HepG2 (cell line): ENCODE results near the gene C1RL. TPM values are rescaled to one million over a fixed set of nuclear protein-coding genes. Genes with fewer than 3 reads are reported as not detected.

Source experiments
- ARNT2 ChIP-seq: sonication (generic); formaldehyde crosslinking; IDR thresholded peaks from 2 replicates; pipeline ENCODE4 v1.8.0; 2022; ENCODE audit warnings: mild to moderate bottlenecking, low read depth, missing genetic modification reagents, moderate library complexity
- BRD4 ChIP-seq: sonication (generic); formaldehyde crosslinking; IDR thresholded peaks from 2 replicates; pipeline ENCODE4 v1.4.0; 2020; ENCODE audit warnings: missing genetic modification reagents
- CC2D1A ChIP-seq: sonication (generic); formaldehyde crosslinking; IDR thresholded peaks from 2 replicates; pipeline ENCODE4 v1.8.1; 2023; ENCODE audit warnings: mild to moderate bottlenecking, missing genetic modification reagents
- E2F2 ChIP-seq: sonication (generic); formaldehyde crosslinking; IDR thresholded peaks from 2 replicates; pipeline ENCODE4 v1.4.0; 2020; ENCODE audit warnings: missing genetic modification reagents, borderline replicate concordance
- EEA1 ChIP-seq: sonication (generic); formaldehyde crosslinking; IDR thresholded peaks from 2 replicates; pipeline ENCODE4 v1.5.1; 2020; ENCODE audit warnings: mild to moderate bottlenecking, missing genetic modification reagents, borderline replicate concordance
- ETS1 ChIP-seq: sonication (generic); formaldehyde crosslinking; IDR thresholded peaks from 2 replicates; pipeline ENCODE4 v1.4.0; 2020; ENCODE audit warnings: missing genetic modification reagents
- IKZF5 ChIP-seq: IDR thresholded peaks from 2 replicates; pipeline ENCODE4 v1.6.1; 2018; ENCODE audit warnings: missing genetic modification reagents, mild to moderate bottlenecking, missing compliant biosample characterization
- KMT2B ChIP-seq: IDR thresholded peaks from 2 replicates; pipeline ENCODE4 v1.6.1; 2016; ENCODE audit warnings: missing genetic modification reagents, missing compliant biosample characterization
- MTA1 ChIP-seq: sonication (generic); formaldehyde crosslinking; IDR thresholded peaks from 2 replicates; pipeline ENCODE4 v1.4.0; 2020; ENCODE audit warnings: missing genetic modification reagents, mild to moderate bottlenecking, borderline replicate concordance
- MXD4 ChIP-seq: IDR thresholded peaks from 2 replicates; pipeline ENCODE4 v1.6.1; 2016; ENCODE audit warnings: mild to moderate bottlenecking, missing biosample characterization, missing genetic modification reagents
- NONO ChIP-seq, 2 experiments: fragments of 450-650 bp in 1 of 2; sonication (generic) in 1 of 2; formaldehyde crosslinking in 1 of 2; IDR thresholded peaks in 1 of 2; conservative IDR thresholded peaks in 1 of 2; 2 replicates each; pipeline versions ENCODE4 v1.6.1 to v1.8.0; 2017 to 2022; ENCODE audit warnings: mild to moderate bottlenecking in 1 of 2, missing genetic modification reagents in 1 of 2, moderate library complexity in 1 of 2
- POLR2A ChIP-seq, 2 experiments: IDR thresholded peaks; 2 replicates each; pipeline ENCODE4 v1.6.1; 2011; ENCODE audit warnings: low read depth in 2 of 2, low read length in 2 of 2, mild to moderate bottlenecking in 1 of 2, moderate library complexity in 1 of 2; ENCODE audit not compliant: insufficient read depth in 1 of 2
- SIN3A ChIP-seq: IDR thresholded peaks from 2 replicates; pipeline ENCODE4 v1.6.1; 2011; ENCODE audit warnings: low read depth, mild to moderate bottlenecking, control low read depth, low read length, borderline replicate concordance
- SOX6 ChIP-seq, 2 experiments: fragments of 450-650 bp in 1 of 2; sonication (generic) in 1 of 2; formaldehyde crosslinking in 1 of 2; IDR thresholded peaks; 2 replicates each; pipeline versions ENCODE4 v1.4.0 to v1.6.1; 2017 to 2020; ENCODE audit warnings: antibody characterized with exemption in 1 of 2, mild to moderate bottlenecking in 1 of 2, missing genetic modification reagents in 1 of 2
- YY1 ChIP-seq: IDR thresholded peaks from 2 replicates; pipeline ENCODE4 v1.6.1; 2011; ENCODE audit warnings: low read length, low read depth, moderate library complexity, mild to moderate bottlenecking; ENCODE audit not compliant: insufficient read depth, insufficient replicate concordance
- ZFP82 ChIP-seq: sonication (generic); formaldehyde crosslinking; IDR thresholded peaks from 2 replicates; pipeline ENCODE4 v1.5.1; 2020; ENCODE audit warnings: mild to moderate bottlenecking, missing genetic modification reagents, borderline replicate concordance
- ZNF121 ChIP-seq: sonication (generic); formaldehyde crosslinking; IDR thresholded peaks from 2 replicates; pipeline ENCODE4 v1.5.0; 2020; ENCODE audit warnings: mild to moderate bottlenecking, missing genetic modification reagents
- ZNF124 ChIP-seq: sonication (generic); formaldehyde crosslinking; IDR thresholded peaks from 2 replicates; pipeline ENCODE4 v1.4.0; 2020; ENCODE audit warnings: missing genetic modification reagents
- ZNF180 ChIP-seq: sonication (generic); formaldehyde crosslinking; IDR thresholded peaks from 2 replicates; pipeline ENCODE4 v1.4.0; 2020; ENCODE audit warnings: low read depth, missing genetic modification reagents, borderline replicate concordance
- ZNF441 ChIP-seq: sonication (generic); formaldehyde crosslinking; IDR thresholded peaks from 2 replicates; pipeline ENCODE4 v1.7.0; 2021; ENCODE audit warnings: missing genetic modification reagents, borderline replicate concordance
- ZNF597 ChIP-seq: sonication (generic); formaldehyde crosslinking; IDR thresholded peaks from 2 replicates; pipeline ENCODE4 v1.5.0; 2020; ENCODE audit warnings: missing genetic modification reagents
- ZNF761 ChIP-seq: sonication (generic); formaldehyde crosslinking; conservative IDR thresholded peaks from 2 replicates; pipeline ENCODE4 v1.4.0; 2020; ENCODE audit warnings: mild to moderate bottlenecking, missing genetic modification reagents
- ZSCAN22 ChIP-seq: sonication (generic); formaldehyde crosslinking; IDR thresholded peaks from 2 replicates; pipeline ENCODE4 v1.4.0; 2020; ENCODE audit warnings: mild to moderate bottlenecking, missing genetic modification reagents
- polyA plus RNA-seq, 8 experiments: library from polyadenylated mRNA; depleted of rRNA in 3 of 8; stranded (reverse) in 7 of 8; unstranded in 1 of 8; fragments of >200 nt; fragmentation: Illumina TruSeq in 4 of 8; extraction: Trizol in 4 of 8; gene quantifications; 2 replicates each; pipeline versions ENCODE4 v1.2.1 to v1.2.3, GENCODE V29; 2011 to 2016; ENCODE audit warnings: low read depth in 4 of 8, missing spikeins in 1 of 8, mixed read lengths in 1 of 8; ENCODE audit not compliant: insufficient read depth in 1 of 8
- total RNA-seq, 5 experiments: library from RNA; depleted of rRNA; stranded (reverse); fragments of >200 nt; fragmentation: Illumina TruSeq; extraction: Trizol; gene quantifications; 2 replicates each; pipeline ENCODE4 v1.2.3, GENCODE V29; 2016; ENCODE audit warnings: low read depth in 1 of 5
- TF ChIP-seq, protein P1 (sequence below): sonication (generic); formaldehyde crosslinking; IDR thresholded peaks from 2 replicates; pipeline ENCODE4 v1.4.0; 2020; ENCODE audit warnings: low read depth, mild to moderate bottlenecking, missing genetic modification reagents

C1RL gene
- total and polyA plus RNA-seq, 2 of the 13 experiments (the other 11 are each of a cell fraction or from before 2014, with no cell fraction given) = 28.9 to 53.1 TPM

DNA sequence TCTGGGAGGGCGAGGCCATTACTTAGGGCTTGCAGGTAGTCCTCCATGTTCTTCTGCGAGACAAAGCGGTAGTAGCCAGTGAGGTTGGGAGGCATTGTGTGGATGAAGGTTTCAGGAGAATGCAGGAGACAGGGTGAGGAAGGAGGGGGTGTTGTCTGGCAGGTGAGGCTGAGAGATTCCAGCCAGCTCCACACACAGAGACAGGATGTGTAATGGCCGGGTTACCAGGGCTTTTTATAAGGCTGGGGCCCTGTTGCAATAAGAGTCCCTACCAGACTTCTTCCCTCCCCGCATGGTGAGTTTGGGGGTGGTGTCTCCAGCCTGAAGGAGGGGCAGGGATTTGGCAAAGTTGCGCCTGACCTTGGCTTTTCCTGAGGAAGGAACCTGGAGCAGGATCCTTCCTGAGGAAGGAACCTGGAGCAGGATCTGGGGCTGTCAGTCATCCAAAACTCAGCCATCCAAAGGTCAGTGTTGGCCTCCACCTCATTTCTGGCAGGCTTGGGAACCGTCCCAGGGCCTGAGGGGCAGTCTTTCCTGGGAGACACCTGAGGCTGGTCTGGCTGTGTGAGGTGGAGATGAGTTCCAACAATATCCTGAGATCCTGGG lies 19.8 kb upstream of the C1RL start, which contains the start of gene RBP5 (continued):
- TF ChIP-seq ETS1 (CRISPR knock-in tag) = no peak
- no peak for TF ChIP-seq ZSCAN22 (CRISPR knock-in tag)
- TF ChIP-seq, protein P1, sequence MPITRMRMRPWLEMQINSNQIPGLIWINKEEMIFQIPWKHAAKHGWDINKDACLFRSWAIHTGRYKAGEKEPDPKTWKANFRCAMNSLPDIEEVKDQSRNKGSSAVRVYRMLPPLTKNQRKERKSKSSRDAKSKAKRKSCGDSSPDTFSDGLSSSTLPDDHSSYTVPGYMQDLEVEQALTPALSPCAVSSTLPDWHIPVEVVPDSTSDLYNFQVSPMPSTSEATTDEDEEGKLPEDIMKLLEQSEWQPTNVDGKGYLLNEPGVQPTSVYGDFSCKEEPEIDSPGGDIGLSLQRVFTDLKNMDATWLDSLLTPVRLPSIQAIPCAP = no peak
- no peak for TF ChIP-seq ZNF121 (CRISPR knock-in tag)
- 0 out of 2 replicates have a peak, but pooled peaks have one; percentile 7 for TF ChIP-seq KMT2B (CRISPR knock-in tag)
- TF ChIP-seq ARNT2 (CRISPR knock-in tag) = 0 out of 2 replicates have a peak, but pooled peaks have one; percentile 35
- TF ChIP-seq ZNF597 (CRISPR knock-in tag) = no peak
- no peak for TF ChIP-seq ZNF180 (CRISPR knock-in tag)
- no peak for TF ChIP-seq ZNF761 (CRISPR knock-in tag)
- TF ChIP-seq ZNF441 (CRISPR knock-in tag) = peak; percentile 34; the same call in 1 of the 2 replicates
- TF ChIP-seq POLR2A (IDR thresholded peaks at IDR 0.05; ENCODE audit: insufficient read depth in 1 of 2, low read depth in 2 of 2, low read length in 2 of 2) = peak in 1 of 2 experiments; percentile 58; a peak in 3 of 4 replicates
- no peak for TF ChIP-seq EEA1 (CRISPR knock-in tag)
- TF ChIP-seq ZFP82 (CRISPR knock-in tag) = no peak
- no peak for TF ChIP-seq SOX6 (IDR thresholded peaks at IDR 0.05)
- no peak; the same call in 1 of the 2 replicates for TF ChIP-seq SOX6 (CRISPR knock-in tag; IDR thresholded peaks at IDR 0.05)
- TF ChIP-seq MXD4 = no peak
- TF ChIP-seq BRD4 (CRISPR knock-in tag) = peak; percentile 73; the same call in 1 of the 2 replicates
- no peak for TF ChIP-seq SIN3A
- TF ChIP-seq ZNF124 = no peak
- TF ChIP-seq MTA1 (CRISPR knock-in tag) = no peak; the same call in 1 of the 2 replicates
- TF ChIP-seq IKZF5 (CRISPR knock-in tag) = no peak
- no peak for TF ChIP-seq NONO (IDR thresholded peaks at IDR 0.05)
- TF ChIP-seq NONO (CRISPR knock-in tag; conservative IDR thresholded peaks at IDR 0.05) = 0 out of 2 replicates have a peak, but pooled peaks have one; percentile 6
- 0 out of 2 replicates have a peak, but pooled peaks have one; percentile 66 for TF ChIP-seq E2F2 (CRISPR knock-in tag)
- TF ChIP-seq YY1 = peak; percentile 4
- TF ChIP-seq CC2D1A (CRISPR knock-in tag) = no peak
